ENCODE data around the gene MRTFA. TPM values are rescaled to one million over a fixed set of nuclear protein-coding genes. Genes with fewer than 3 reads are reported as not detected.
"Not testable (repeated sequence)": the region's sequence is repeated elsewhere in the genome, so short reads cannot be mapped to it uniquely, and the experiment has no call there.

MRTFA gene
- total and polyA plus RNA-seq, 3 donors from 2014 or later, result 59.5 to 162 (median 158) TPM

GRCh38 chr22:40586781-40587180 lies 49.7 kb downstream of the MRTFA start:
- H3K27ac ChIP-seq, result no peak overlapping the region
- H3K4me3 ChIP-seq, result no peak overlapping the region
- H3K27me3 ChIP-seq, result no peaks in the 10 kb centered on the region
- DNase-seq, result no peak
- H3K36me3 ChIP-seq (ENCODE audit: low read depth, missing control alignments), result no peaks in the 10 kb centered on the region
- H3K4me1 ChIP-seq, result peaks cover 10% of the 10 kb centered on the region
- no peaks in the 10 kb centered on the region for H3K9me3 ChIP-seq
- 92 to 94% methylated on average over 5 of the region's 5 CpGs for WGBS, 2 donors
- intact Hi-C loops (cut with DNase I; ENCODE audit: low total_unique reads), result no loop called here
- TF ChIP-seq POLR2A (IDR thresholded peaks at IDR 0.05), result no peak
- TF ChIP-seq, protein P1, sequence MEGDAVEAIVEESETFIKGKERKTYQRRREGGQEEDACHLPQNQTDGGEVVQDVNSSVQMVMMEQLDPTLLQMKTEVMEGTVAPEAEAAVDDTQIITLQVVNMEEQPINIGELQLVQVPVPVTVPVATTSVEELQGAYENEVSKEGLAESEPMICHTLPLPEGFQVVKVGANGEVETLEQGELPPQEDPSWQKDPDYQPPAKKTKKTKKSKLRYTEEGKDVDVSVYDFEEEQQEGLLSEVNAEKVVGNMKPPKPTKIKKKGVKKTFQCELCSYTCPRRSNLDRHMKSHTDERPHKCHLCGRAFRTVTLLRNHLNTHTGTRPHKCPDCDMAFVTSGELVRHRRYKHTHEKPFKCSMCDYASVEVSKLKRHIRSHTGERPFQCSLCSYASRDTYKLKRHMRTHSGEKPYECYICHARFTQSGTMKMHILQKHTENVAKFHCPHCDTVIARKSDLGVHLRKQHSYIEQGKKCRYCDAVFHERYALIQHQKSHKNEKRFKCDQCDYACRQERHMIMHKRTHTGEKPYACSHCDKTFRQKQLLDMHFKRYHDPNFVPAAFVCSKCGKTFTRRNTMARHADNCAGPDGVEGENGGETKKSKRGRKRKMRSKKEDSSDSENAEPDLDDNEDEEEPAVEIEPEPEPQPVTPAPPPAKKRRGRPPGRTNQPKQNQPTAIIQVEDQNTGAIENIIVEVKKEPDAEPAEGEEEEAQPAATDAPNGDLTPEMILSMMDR (IDR thresholded peaks at IDR 0.05), result no peak

DNA sequence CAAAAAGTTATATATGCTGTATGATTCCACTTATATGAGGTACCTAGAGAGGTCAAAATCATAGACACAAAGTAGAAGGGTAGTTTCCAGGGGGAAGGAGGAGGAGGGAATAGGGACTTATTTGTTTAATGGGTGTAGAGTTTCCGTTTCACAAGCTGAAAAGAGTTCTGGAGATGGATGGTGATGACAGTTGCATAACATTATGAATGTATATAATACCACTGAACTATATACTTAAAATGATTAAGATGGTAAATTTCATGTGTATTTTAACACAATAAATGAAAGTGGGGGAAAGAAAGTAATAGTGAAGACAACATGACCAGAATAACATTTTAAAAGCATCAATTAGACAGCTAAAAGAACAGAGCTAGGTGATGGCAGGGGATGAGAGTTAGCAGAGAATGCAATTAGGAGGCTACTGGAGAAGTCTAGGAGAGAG lies 51.2 kb downstream of the MRTFA start:
- 86 to 88% methylated on average over 1 of the region's 1 CpG for WGBS, 2 donors
- Histone ChIP-seq H3K4me1 (peaks cover 10% of the 10 kb centered on the region), H3K36me3 (ENCODE audit: low read depth, missing control alignments) (no peaks in the 10 kb centered on the region), H3K4me3 (no peak overlapping the region), H3K27me3 (no peaks in the 10 kb centered on the region), H3K27ac (no peak overlapping the region), H3K9me3 (no peaks in the 10 kb centered on the region)
- intact Hi-C loops (cut with DNase I; ENCODE audit: low total_unique reads), result no loop called here
- TF ChIP-seq POLR2A (IDR thresholded peaks at IDR 0.05), result no peak
- TF ChIP-seq, protein P1 (IDR thresholded peaks at IDR 0.05), result no peak
- no peak for DNase-seq

DNA sequence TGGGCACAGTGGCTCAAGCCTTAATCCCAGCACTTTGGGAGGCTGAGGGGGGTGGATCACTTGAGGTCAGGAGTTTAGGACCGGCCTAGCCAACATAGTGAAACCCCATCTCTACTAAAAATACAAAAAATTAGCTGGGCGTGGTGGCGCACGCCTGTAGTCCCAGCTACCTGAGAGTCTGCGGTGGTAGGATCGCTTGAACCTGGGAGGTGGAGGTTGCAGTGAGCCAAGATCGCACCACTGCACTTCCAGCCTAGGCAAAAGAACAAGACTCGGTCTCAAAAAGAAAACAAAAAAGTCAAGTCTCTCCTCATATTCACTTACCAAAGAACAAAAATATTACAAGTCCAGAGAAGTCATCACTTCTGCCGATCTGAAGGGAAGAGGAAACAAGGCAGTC lies 51.8 kb downstream of the MRTFA start:
- DNase-seq; H3K27me3 ChIP-seq; H3K36me3 ChIP-seq (ENCODE audit: low read depth, missing control alignments); intact Hi-C loops (cut with DNase I; ENCODE audit: low total_unique reads); H3K4me3 ChIP-seq; H3K27ac ChIP-seq; H3K9me3 ChIP-seq: not testable (repeated sequence)
- H3K4me1 ChIP-seq, result peaks cover 10% of the 10 kb centered on the region
- WGBS, 2 donors, result 98% methylated on average over 9 of the region's 9 CpGs

- Histone ChIP-seq H3K9me3 (no peaks in the 10 kb centered on the region), H3K4me3 (no peak overlapping the region), H3K27me3 (no peaks in the 10 kb centered on the region), H3K4me1 (peaks cover 10% of the 10 kb centered on the region), H3K36me3 (ENCODE audit: low read depth, missing control alignments) (no peaks in the 10 kb centered on the region), H3K27ac (no peak overlapping the region)
- TF ChIP-seq, protein P1 (IDR thresholded peaks at IDR 0.05), result no peak
- TF ChIP-seq POLR2A (IDR thresholded peaks at IDR 0.05), result no peak
- 96 to 100% methylated on average over 1 of the region's 1 CpG for WGBS, 2 donors
- intact Hi-C loops (cut with DNase I; ENCODE audit: low total_unique reads), result no loop called here
- DNase-seq, result no peak
These were observed 53.3 kb downstream of the MRTFA start for GRCh38 chr22:40583053-40583741.

DNA sequence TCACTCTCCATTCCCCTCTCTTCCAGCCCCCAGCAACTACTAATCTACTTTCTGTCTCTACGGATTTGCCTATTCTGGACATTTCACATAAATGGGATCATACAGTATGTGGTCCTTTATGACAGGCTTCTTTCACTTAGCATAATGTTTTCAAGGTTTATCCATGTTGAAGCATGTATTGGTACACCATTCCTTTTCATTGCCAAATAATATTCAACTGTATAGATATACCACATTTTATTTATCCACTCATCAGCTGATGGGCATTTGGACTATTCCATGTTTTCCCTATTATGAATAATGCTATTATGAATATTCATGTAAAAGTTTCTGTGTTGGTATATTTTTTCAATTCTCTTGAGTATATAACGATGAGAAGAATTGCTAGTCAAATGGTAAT lies 54.5 kb downstream of the MRTFA start:
- intact Hi-C loops (cut with DNase I; ENCODE audit: low total_unique reads), result no loop called here
- no peaks in the 10 kb centered on the region for H3K27me3 ChIP-seq
- no peak for TF ChIP-seq POLR2A (IDR thresholded peaks at IDR 0.05)
- TF ChIP-seq, protein P1 (IDR thresholded peaks at IDR 0.05), result no peak
- no peak overlapping the region for H3K27ac ChIP-seq
- WGBS, 2 donors, result 95 to 100% methylated on average over 2 of the region's 2 CpGs
- no peaks in the 10 kb centered on the region for H3K36me3 ChIP-seq (ENCODE audit: low read depth, missing control alignments)
- no peak overlapping the region for H3K4me3 ChIP-seq
- H3K9me3 ChIP-seq, result no peaks in the 10 kb centered on the region
- DNase-seq, result no peak
- H3K4me1 ChIP-seq, result peaks cover 5% of the 10 kb centered on the region
